HEK293 (cell line): ENCODE results near the gene ATG4B.

ENCODE experiments used
- PRDM6 ChIP-seq: fragments of 450-650 bp; formaldehyde crosslinking; IDR thresholded peaks from 2 replicates; pipeline ENCODE4 v1.5.1; 2017; ENCODE audit warnings: missing biosample characterization, missing genetic modification characterization
- TF ChIP-seq, protein P1 (sequence below): sonication (generic); formaldehyde crosslinking; IDR thresholded peaks from 2 replicates; pipeline ENCODE4 v1.8.1; 2022; ENCODE audit warnings: mild to moderate bottlenecking, moderate library complexity, missing genetic modification reagents

DNA sequence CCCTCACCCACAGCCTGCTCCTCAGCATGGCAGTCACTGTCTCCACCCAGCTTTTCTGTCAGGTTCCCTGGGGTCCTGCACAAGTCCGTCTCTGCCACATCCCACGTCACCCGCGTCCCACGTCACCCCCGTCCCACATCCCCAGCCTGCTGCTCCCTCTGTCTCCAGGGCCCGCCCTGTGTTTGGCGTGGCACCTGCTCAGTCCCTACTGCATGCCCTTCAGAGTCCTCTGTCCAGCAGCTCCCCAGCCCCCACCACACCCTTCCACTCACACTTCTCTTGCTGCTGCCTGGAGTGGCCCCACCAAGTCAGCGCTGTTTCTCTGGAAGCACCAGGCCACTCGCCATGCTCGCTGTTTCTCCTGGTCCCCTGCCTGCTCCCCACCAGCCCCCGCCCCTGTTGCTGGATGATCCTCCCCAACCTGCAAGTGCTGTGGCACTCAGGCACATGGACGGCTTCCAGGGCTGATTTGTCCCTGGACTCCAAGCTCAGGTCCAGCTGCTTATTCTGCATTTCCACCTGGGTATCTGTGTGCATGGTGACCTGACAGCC is 18.8 kb downstream of the ATG4B start:
- TF ChIP-seq, protein P1, sequence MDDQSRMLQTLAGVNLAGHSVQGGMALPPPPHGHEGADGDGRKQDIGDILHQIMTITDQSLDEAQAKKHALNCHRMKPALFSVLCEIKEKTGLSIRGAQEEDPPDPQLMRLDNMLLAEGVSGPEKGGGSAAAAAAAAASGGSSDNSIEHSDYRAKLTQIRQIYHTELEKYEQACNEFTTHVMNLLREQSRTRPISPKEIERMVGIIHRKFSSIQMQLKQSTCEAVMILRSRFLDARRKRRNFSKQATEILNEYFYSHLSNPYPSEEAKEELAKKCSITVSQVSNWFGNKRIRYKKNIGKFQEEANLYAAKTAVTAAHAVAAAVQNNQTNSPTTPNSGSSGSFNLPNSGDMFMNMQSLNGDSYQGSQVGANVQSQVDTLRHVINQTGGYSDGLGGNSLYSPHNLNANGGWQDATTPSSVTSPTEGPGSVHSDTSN, result no peak
- TF ChIP-seq PRDM6, result no peak
